NCI-H146 treated with DMSO at 0.1 percent for 48 hours (cell line): ENCODE results near the gene MRC2.
A peak's percentile ranks its signal among the peaks of the same experiment; 100 is the strongest.

Experiments
- DNase-seq: peaks from one replicate; lab custom pipeline; 2025; ENCODE audit not compliant: unreplicated experiment; lab: John Stamatoyannopoulos, UW

MRC2 gene

GRCh38 chr17:62658136-62658920 is 30.9 kb downstream of the MRC2 start:
- DNase-seq = no peak

- no peak for DNase-seq
Observed at GRCh38 chr17:62660629-62661118, 33.2 kb downstream of the MRC2 start.

- no peak for DNase-seq
Observed at GRCh38 chr17:62661337-62661736, 33.9 kb downstream of the MRC2 start.

GRCh38 chr17:62662855-62663254 is 35.4 kb downstream of the MRC2 start:
- no peak for DNase-seq

- DNase-seq = no peak
Observed at GRCh38 chr17:62663304-62663703, 35.8 kb downstream of the MRC2 start.

GRCh38 chr17:62664336-62665120 is 37.1 kb downstream of the MRC2 start:
- DNase-seq = no peak

- no peak for DNase-seq
Observed at GRCh38 chr17:62665599-62665998, 38.1 kb downstream of the MRC2 start.

GRCh38 chr17:62666061-62666800 is 38.8 kb downstream of the MRC2 start:
- DNase-seq = no peak

GRCh38 chr17:62666801-62667591 is 39.5 kb downstream of the MRC2 start:
- no peak for DNase-seq

GRCh38 chr17:62668091-62668804 is 40.8 kb downstream of the MRC2 start:
- no peak for DNase-seq

- DNase-seq = peak; percentile 65
Observed at GRCh38 chr17:62670202-62670821, 42.8 kb downstream of the MRC2 start.

GRCh38 chr17:62671553-62671952 is 44.1 kb downstream of the MRC2 start:
- peak; percentile 68 for DNase-seq

GRCh38 chr17:62672957-62673356 is 45.5 kb downstream of the MRC2 start:
- no peak for DNase-seq

- DNase-seq = no peak
Observed at GRCh38 chr17:62673614-62674362, 46.3 kb downstream of the MRC2 start.

GRCh38 chr17:62674363-62674739 is 46.9 kb downstream of the MRC2 start:
- no peak for DNase-seq

GRCh38 chr17:62674841-62675240 is 47.4 kb downstream of the MRC2 start:
- no peak for DNase-seq

GRCh38 chr17:62675260-62675659 is 47.8 kb downstream of the MRC2 start:
- no peak for DNase-seq

- no peak for DNase-seq
Observed at GRCh38 chr17:62675701-62676100, 48.2 kb downstream of the MRC2 start.
